GM12878 (cell line): Measurements from ENCODE around the gene PURA. TPM values are rescaled to one million over a fixed set of nuclear protein-coding genes. Genes with fewer than 3 reads are reported as not detected.

Experiments used
- ATAC-seq: fragments of 200-7000 bp; cut with Tn5 transposase; 3 replicates; pipeline ENCODE4 v1.9.1; 2020; ENCODE audit warnings: mild to moderate bottlenecking, moderate library complexity
- BruUV-seq: library from RNA; stranded (reverse); fragments of 400-500 nt; replicated peaks from 2 replicates; lab custom pipeline; 2021; lab: Mats Ljungman, UMichigan
- CTCF ChIA-PET: fragments of 300-600 bp; sonication (Branson Sonifier 250); formaldehyde crosslinking; extraction: SDS; loops from one replicate; lab custom pipeline; 2021; ENCODE audit warnings: inconsistent platforms; lab: Yijun Ruan, JAX
- POLR2A ChIA-PET: fragments of 350-600 bp; formaldehyde crosslinking; extraction: SDS; loops from one replicate; lab custom pipeline; 2021; ENCODE audit warnings: inconsistent platforms; lab: Charles Lee
- RAD21 ChIA-PET: fragments of 300-600 bp; sonication (Branson Sonifier 250); formaldehyde crosslinking; loops from one replicate; lab custom pipeline; 2023; ENCODE audit warnings: antibody characterized with exemption; ENCODE audit not compliant: unreplicated experiment; lab: Charles Lee
- SMC1A ChIA-PET: fragments of 300-600 bp; sonication (Branson Sonifier 250); formaldehyde crosslinking; loops from one replicate; lab custom pipeline; 2023; ENCODE audit not compliant: unreplicated experiment, uncharacterized antibody; lab: Charles Lee
- DNase-seq: peaks from one replicate; pipeline ENCODE4 v3.0.0-alpha.2; 2011; ENCODE audit warnings: low read depth, low spot score
- FAIRE-seq: peaks from 3 replicates; lab custom pipeline; 2011; peaks lifted over from hg19 to GRCh38; lab: Jason Lieb, UNC
- H2AFZ ChIP-seq: 2 replicates; pipeline ENCODE4 v1.6.0; 2011; ENCODE audit warnings: low read depth, low read length, control low read depth; ENCODE audit not compliant: control insufficient read depth
- H3K27ac ChIP-seq: 2 replicates; pipeline ENCODE4 v1.5.1; 2011; ENCODE audit warnings: control low read depth; ENCODE audit not compliant: control insufficient read depth, insufficient read depth
- H3K27me3 ChIP-seq, 2 experiments: replicated peaks in 1 of 2; 2 replicates each; pipeline versions ENCODE4 v1.6.0 to v1.6.1; 2011; ENCODE audit warnings: low read length in 1 of 2; ENCODE audit not compliant: control insufficient read depth in 2 of 2, insufficient read depth in 2 of 2
- H3K36me3 ChIP-seq, 2 experiments: 2 replicates each; pipeline ENCODE4 v1.5.1; 2011; ENCODE audit warnings: low read length in 1 of 2; ENCODE audit not compliant: control insufficient read depth in 2 of 2, insufficient read depth in 2 of 2
- H3K4me1 ChIP-seq: 2 replicates; pipeline ENCODE4 v1.6.1; 2011; ENCODE audit warnings: mild to moderate bottlenecking, low read length, moderate library complexity, mixed read lengths; ENCODE audit not compliant: control insufficient read depth, insufficient read depth
- H3K4me2 ChIP-seq: 2 replicates; pipeline ENCODE4 v1.6.0; 2011; ENCODE audit warnings: control low read depth; ENCODE audit not compliant: control insufficient read depth, insufficient read depth
- H3K4me3 ChIP-seq: fragments of 200-600 bp; sonication (generic); 2 replicates; pipeline ENCODE4 v1.5.1; 2016
- H3K79me2 ChIP-seq: 2 replicates; pipeline ENCODE4 v1.6.0; 2011; ENCODE audit warnings: low read length; ENCODE audit not compliant: control insufficient read depth, insufficient read depth
- H3K9ac ChIP-seq: 2 replicates; pipeline ENCODE4 v1.8.0; 2011; ENCODE audit warnings: low read length, control low read depth, mixed read lengths; ENCODE audit not compliant: control insufficient read depth, insufficient read depth
- H3K9me3 ChIP-seq: replicated peaks from 3 replicates; pipeline ENCODE4 v1.5.1; 2011; ENCODE audit warnings: mild to moderate bottlenecking, low read length; ENCODE audit not compliant: control insufficient read depth, insufficient read depth
- H4K20me1 ChIP-seq: 2 replicates; pipeline ENCODE4 v1.6.0; 2011; ENCODE audit not compliant: control insufficient read depth, insufficient read depth
- CEBPB ChIP-seq, 2 experiments: fragments of 150-350 bp in 1 of 2; IDR thresholded peaks; 2 replicates each; pipeline ENCODE4 v1.6.1; 2012 to 2014; ENCODE audit warnings: low read depth in 2 of 2, low read length in 2 of 2, borderline replicate concordance in 1 of 2, inconsistent platforms in 1 of 2
- FOXM1 ChIP-seq: IDR thresholded peaks from 2 replicates; pipeline ENCODE4 v1.6.1; 2012; ENCODE audit warnings: low read depth, mild to moderate bottlenecking, inconsistent platforms, low read length, moderate library complexity
- IKZF1 ChIP-seq: fragments of 450-650 bp; conservative IDR thresholded peaks from 2 replicates; pipeline ENCODE4 v1.6.1; 2017; ENCODE audit warnings: antibody characterized with exemption, mild to moderate bottlenecking
- JUND ChIP-seq: IDR thresholded peaks from 2 replicates; pipeline ENCODE4 v1.6.1; 2012; ENCODE audit warnings: low read depth, mild to moderate bottlenecking, low read length, improper control_type of control experiment, moderate library complexity
- MEF2A ChIP-seq: IDR thresholded peaks from 2 replicates; pipeline ENCODE4 v1.6.1; 2011; ENCODE audit warnings: low read depth, mild to moderate bottlenecking, low read length, moderate library complexity; ENCODE audit not compliant: insufficient read depth
- MEF2B ChIP-seq: fragments of 450-650 bp; IDR thresholded peaks from 2 replicates; pipeline ENCODE4 v1.6.1; 2018; ENCODE audit warnings: mild to moderate bottlenecking, moderate library complexity; ENCODE audit not compliant: partially characterized antibody, poor library complexity, severe bottlenecking
- NFYA ChIP-seq: IDR thresholded peaks from 2 replicates; pipeline ENCODE4 v1.6.1; 2011; ENCODE audit warnings: low read depth, mild to moderate bottlenecking, low read length, improper control_type of control experiment, borderline replicate concordance
- PAX8 ChIP-seq: fragments of 450-650 bp; IDR thresholded peaks from 2 replicates; pipeline ENCODE4 v1.6.1; 2017; ENCODE audit warnings: mild to moderate bottlenecking, moderate library complexity
- SMAD1 ChIP-seq: fragments of 450-650 bp; IDR thresholded peaks from 2 replicates; pipeline ENCODE4 v1.6.1; 2018; ENCODE audit warnings: mild to moderate bottlenecking, low read depth; ENCODE audit not compliant: partially characterized antibody
- SMARCA5 ChIP-seq: fragments of 450-650 bp; IDR thresholded peaks from 2 replicates; pipeline ENCODE4 v1.6.1; 2017; ENCODE audit warnings: mild to moderate bottlenecking
- SMC3 ChIP-seq: IDR thresholded peaks from 2 replicates; pipeline ENCODE4 v1.6.1; 2011; ENCODE audit warnings: low read length, improper control_type of control experiment, borderline replicate concordance
- TCF7 ChIP-seq: IDR thresholded peaks from 2 replicates; pipeline ENCODE4 v1.6.1; 2014; ENCODE audit warnings: antibody characterized with exemption, borderline replicate concordance
- ZNF207 ChIP-seq: fragments of 450-650 bp; IDR thresholded peaks from 2 replicates; pipeline ENCODE4 v1.6.1; 2014; ENCODE audit warnings: antibody characterized with exemption, mild to moderate bottlenecking, borderline replicate concordance
- WGBS: methylation state at CpG from one replicate; pipeline ENCODE4 v1.1.6; 2016; ENCODE audit warnings: low lambda C conversion rate; ENCODE audit not compliant: insufficient replicate concordance, insufficient coverage; ENCODE audit errors: missing lambda C conversion rate; 5-methylcytosine and 5-hydroxymethylcytosine counted together
- in situ Hi-C: fragments of 300-500 bp; cut with MboI; formaldehyde crosslinking; loops from 9 replicates; pipeline ENCODE4 v1.14.3; 2018; ENCODE audit warnings: mixed read lengths
- intact Hi-C: fragments of 100-400 bp; cut with micrococcal nuclease; formaldehyde crosslinking; loops from one replicate; pipeline ENCODE4 v1.14.2; 2022; ENCODE audit not compliant: unreplicated experiment
- polyA plus RNA-seq, 11 experiments: library from polyadenylated mRNA; depleted of rRNA in 4 of 11; unstranded in 6 of 11; stranded (reverse) in 5 of 11; fragments of >200 nt; fragmentation: Nextera tagmentation in 4 of 11; fragmentation: Illumina TruSeq in 1 of 11; extraction: Ambion mirVana in 4 of 11; extraction: Trizol in 1 of 11; gene quantifications; 1 replicate in 1 of 11; 2 replicates in 10 of 11; pipeline versions ENCODE4 v1.2.1 to v1.2.3, GENCODE V29; 2011 to 2016; ENCODE audit warnings: inconsistent platforms in 2 of 11, missing spikeins in 2 of 11, low read depth in 1 of 11
- total RNA-seq, 4 experiments: library from RNA; depleted of rRNA in 3 of 4; stranded (reverse); fragments of >200 nt in 3 of 4; fragmentation: Illumina TruSeq in 1 of 4; extraction: Trizol in 1 of 4; gene quantifications; 2 replicates each; pipeline versions ENCODE4 v1.2.1 to v1.2.3, GENCODE V29; 2013 to 2021
- TF ChIP-seq, protein P1 (sequence below): fragments of 450-650 bp; IDR thresholded peaks from 2 replicates; pipeline ENCODE4 v1.6.1; 2017; ENCODE audit warnings: mild to moderate bottlenecking, low read depth, inconsistent platforms; ENCODE audit not compliant: poor library complexity, severe bottlenecking
- TF ChIP-seq, protein P2 (sequence below): fragments of 450-650 bp; formaldehyde crosslinking; IDR thresholded peaks from 2 replicates; pipeline ENCODE4 v1.4.0; 2022; ENCODE audit warnings: mild to moderate bottlenecking, moderate library complexity
- TF ChIP-seq, protein P3 (sequence below): fragments of 450-650 bp; IDR thresholded peaks from 2 replicates; pipeline ENCODE4 v1.6.1; 2018; ENCODE audit warnings: mild to moderate bottlenecking, low read depth, moderate library complexity; ENCODE audit not compliant: partially characterized antibody

PURA gene
- total and polyA plus RNA-seq, 10 of the 15 experiments (the other 5 are each of a cell fraction or from before 2014, with no cell fraction given), result 3.3 to 11.8 (median 5.8) TPM

DNA sequence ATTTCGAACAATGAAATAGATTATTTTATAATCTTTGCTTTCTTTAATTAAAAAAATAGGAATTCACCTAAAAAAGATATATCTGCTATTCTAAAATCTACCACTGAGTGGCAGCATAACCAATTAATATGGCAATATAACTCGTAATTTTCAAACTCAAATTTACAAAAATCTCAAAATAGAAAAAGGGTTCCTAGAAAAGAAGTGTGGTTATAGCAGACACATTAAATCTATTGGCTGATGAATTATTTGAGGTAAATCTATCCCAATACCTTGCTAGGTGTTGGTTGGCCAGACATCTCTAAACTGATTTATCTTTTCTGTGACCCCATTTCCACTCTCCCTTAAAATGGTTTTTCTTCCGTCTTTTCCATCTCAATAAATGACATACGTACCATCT is 40.6 kb upstream of the PURA start:
- Histone ChIP-seq H3K4me3 (no peak overlapping the region), H3K27ac (no peak overlapping the region), H3K9ac (no peak overlapping the region), H3K9me3 (no peaks in the 10 kb centered on the region), H3K79me2 (no peaks in the 10 kb centered on the region), H3K36me3 (no peaks in the 10 kb centered on the region), H3K4me1 (no peaks in the 10 kb centered on the region), H3K27me3 (peaks cover 0 to 3% of the 10 kb centered on the region in 2 experiments; a peak in 1 of 4 replicates), H3K4me2 (no peak overlapping the region), H4K20me1 (no peaks in the 10 kb centered on the region), H2AFZ (no peak overlapping the region)
- RAD21 ChIA-PET, result interaction anchor here (0.6 to 8.2 kb wide), 18 partner anchors 12 to 294 kb away, joined by 3 to 64 read pairs (median 4); no protein-coding TSS in a partner anchor
- no peak for ATAC-seq
- POLR2A ChIA-PET, result interaction anchor here (0.5 to 2.1 kb wide), 2 partner anchors 22 to 40 kb away, joined by 3 to 5 read pairs; partner anchors contain the start of gene PURA
- SMC1A ChIA-PET, result interaction anchor here (0.6 to 5.7 kb wide), 32 partner anchors 8 to 282 kb away, joined by 3 to 66 read pairs (median 5); partner anchors contain the start of gene PURA
- under 1% methylated on average over 4 of the region's 4 CpGs for WGBS
- BruUV-seq, result no TSS peak
- in situ Hi-C loops, result no loop called here
- peak; percentile 69 for FAIRE-seq
- CTCF ChIA-PET, result interaction anchor here (0.7 to 8.6 kb wide), 35 partner anchors 8 to 297 kb away, joined by 3 to 353 read pairs (median 7); partner anchors contain the start of gene PURA
- intact Hi-C loops, result loop anchor here (1.0 to 10.0 kb wide), 2 partner anchors 84 to 288 kb away; no protein-coding TSS in a partner anchor
- DNase-seq, result no peak
- TF ChIP-seq CEBPB (IDR thresholded peaks at IDR 0.05; ENCODE audit: borderline replicate concordance in 1 of 2, low read depth in 2 of 2, low read length in 2 of 2) (no peak), IKZF1 (no peak), SMARCA5 (no peak), TCF7 (no peak), SMAD1 (no peak), FOXM1 (no peak), SMC3 (peak; percentile 86), MEF2B (no peak), PAX8 (no peak), MEF2A (no peak), JUND (no peak), NFYA (no peak), ZNF207 (no peak)
- TF ChIP-seq, protein P1, sequence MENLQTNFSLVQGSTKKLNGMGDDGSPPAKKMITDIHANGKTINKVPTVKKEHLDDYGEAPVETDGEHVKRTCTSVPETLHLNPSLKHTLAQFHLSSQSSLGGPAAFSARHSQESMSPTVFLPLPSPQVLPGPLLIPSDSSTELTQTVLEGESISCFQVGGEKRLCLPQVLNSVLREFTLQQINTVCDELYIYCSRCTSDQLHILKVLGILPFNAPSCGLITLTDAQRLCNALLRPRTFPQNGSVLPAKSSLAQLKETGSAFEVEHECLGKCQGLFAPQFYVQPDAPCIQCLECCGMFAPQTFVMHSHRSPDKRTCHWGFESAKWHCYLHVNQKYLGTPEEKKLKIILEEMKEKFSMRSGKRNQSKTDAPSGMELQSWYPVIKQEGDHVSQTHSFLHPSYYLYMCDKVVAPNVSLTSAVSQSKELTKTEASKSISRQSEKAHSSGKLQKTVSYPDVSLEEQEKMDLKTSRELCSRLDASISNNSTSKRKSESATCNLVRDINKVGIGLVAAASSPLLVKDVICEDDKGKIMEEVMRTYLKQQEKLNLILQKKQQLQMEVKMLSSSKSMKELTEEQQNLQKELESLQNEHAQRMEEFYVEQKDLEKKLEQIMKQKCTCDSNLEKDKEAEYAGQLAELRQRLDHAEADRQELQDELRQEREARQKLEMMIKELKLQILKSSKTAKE, result peak; percentile 27
- TF ChIP-seq, protein P2, sequence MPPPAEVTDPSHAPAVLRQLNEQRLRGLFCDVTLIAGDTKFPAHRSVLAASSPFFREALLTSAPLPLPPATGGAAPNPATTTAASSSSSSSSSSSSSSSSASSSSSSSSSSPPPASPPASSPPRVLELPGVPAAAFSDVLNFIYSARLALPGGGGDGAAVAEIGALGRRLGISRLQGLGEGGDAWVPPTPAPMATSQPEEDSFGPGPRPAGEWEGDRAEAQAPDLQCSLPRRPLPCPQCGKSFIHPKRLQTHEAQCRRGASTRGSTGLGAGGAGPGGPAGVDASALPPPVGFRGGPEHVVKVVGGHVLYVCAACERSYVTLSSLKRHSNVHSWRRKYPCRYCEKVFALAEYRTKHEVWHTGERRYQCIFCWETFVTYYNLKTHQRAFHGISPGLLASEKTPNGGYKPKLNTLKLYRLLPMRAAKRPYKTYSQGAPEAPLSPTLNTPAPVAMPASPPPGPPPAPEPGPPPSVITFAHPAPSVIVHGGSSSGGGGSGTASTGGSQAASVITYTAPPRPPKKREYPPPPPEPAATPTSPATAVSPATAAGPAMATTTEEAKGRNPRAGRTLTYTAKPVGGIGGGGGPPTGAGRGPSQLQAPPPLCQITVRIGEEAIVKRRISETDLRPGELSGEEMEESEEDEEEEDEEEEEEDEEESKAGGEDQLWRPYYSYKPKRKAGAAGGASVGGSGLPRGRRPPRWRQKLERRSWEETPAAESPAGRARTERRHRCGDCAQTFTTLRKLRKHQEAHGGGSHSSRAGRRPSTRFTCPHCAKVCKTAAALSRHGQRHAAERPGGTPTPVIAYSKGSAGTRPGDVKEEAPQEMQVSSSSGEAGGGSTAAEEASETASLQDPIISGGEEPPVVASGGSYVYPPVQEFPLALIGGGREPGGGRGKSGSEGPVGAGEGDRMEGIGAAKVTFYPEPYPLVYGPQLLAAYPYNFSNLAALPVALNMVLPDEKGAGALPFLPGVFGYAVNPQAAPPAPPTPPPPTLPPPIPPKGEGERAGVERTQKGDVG (CRISPR knock-in tag), result no peak
- TF ChIP-seq, protein P3, sequence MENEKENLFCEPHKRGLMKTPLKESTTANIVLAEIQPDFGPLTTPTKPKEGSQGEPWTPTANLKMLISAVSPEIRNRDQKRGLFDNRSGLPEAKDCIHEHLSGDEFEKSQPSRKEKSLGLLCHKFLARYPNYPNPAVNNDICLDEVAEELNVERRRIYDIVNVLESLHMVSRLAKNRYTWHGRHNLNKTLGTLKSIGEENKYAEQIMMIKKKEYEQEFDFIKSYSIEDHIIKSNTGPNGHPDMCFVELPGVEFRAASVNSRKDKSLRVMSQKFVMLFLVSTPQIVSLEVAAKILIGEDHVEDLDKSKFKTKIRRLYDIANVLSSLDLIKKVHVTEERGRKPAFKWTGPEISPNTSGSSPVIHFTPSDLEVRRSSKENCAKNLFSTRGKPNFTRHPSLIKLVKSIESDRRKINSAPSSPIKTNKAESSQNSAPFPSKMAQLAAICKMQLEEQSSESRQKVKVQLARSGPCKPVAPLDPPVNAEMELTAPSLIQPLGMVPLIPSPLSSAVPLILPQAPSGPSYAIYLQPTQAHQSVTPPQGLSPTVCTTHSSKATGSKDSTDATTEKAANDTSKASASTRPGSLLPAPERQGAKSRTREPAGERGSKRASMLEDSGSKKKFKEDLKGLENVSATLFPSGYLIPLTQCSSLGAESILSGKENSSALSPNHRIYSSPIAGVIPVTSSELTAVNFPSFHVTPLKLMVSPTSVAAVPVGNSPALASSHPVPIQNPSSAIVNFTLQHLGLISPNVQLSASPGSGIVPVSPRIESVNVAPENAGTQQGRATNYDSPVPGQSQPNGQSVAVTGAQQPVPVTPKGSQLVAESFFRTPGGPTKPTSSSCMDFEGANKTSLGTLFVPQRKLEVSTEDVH, result no peak
